Activated naive CD8-positive, alpha-beta T cell treated with anti-CD3 and anti-CD28 coated beads for 36 hours (primary cell): Measurements from ENCODE around the gene SFXN1. TPM values are rescaled to one million over a fixed set of nuclear protein-coding genes. Genes with fewer than 3 reads are reported as not detected.
A peak's percentile ranks its signal among the peaks of the same experiment; 100 is the strongest.

Source experiments
- DNase-seq: peaks from one replicate; pipeline ENCODE4 v3.0.0; 2021
- H3K27ac Mint-ChIP-seq: one replicate; pipeline ENCODE4 v1.8.0; 2022; ENCODE audit warnings: mild to moderate bottlenecking, moderate library complexity, mixed read lengths
- H3K27me3 Mint-ChIP-seq: one replicate; pipeline ENCODE4 v1.8.0; 2022; ENCODE audit warnings: mild to moderate bottlenecking, mixed read lengths
- H3K36me3 Mint-ChIP-seq: one replicate; pipeline ENCODE4 v1.8.0; 2021; ENCODE audit warnings: mild to moderate bottlenecking, mixed read lengths
- H3K4me1 Mint-ChIP-seq: one replicate; pipeline ENCODE4 v1.8.0; 2021; ENCODE audit warnings: mixed read lengths
- H3K4me3 Mint-ChIP-seq: one replicate; pipeline ENCODE4 v1.8.0; 2022; ENCODE audit warnings: mild to moderate bottlenecking, moderate library complexity, mixed read lengths
- H3K9me3 Mint-ChIP-seq: one replicate; pipeline ENCODE4 v1.8.0; 2022; ENCODE audit warnings: mixed read lengths
- total RNA-seq, 2 experiments: library from RNA; stranded (reverse); gene quantifications; one replicate each; pipeline ENCODE4 v1.2.3, GENCODE V29; 2021

The SFXN1 gene
- total RNA-seq, 2 experiments from 2014 or later, result 506 to 523 TPM

DNA sequence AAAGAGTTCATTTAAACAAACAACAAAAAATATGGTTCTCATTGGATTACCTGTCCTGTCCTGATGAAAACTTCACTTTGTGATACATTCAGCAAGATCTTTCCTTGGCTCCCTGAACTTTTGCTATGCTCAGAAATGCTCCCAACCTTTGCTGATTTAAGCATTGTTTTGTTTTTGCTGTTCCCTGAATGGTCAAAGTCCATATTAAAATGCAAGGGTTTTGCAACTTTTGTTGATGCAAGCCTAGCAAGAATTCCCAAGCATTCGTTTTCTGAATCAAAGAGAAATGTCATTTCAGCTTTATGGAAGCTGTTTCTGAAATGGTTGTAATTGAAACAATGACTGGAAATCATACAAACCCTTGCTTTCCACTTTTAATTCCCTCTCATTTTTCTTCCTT is 3.1 kb upstream of the SFXN1 start:
- no peak overlapping the region for H3K27ac Mint-ChIP-seq
- peaks cover 33% of the 10 kb centered on the region for H3K4me1 Mint-ChIP-seq
- H3K4me3 Mint-ChIP-seq, result no peak overlapping the region
- no peak for DNase-seq
- H3K36me3 Mint-ChIP-seq, result peaks cover 15% of the 10 kb centered on the region
- H3K27me3 Mint-ChIP-seq, result no peaks in the 10 kb centered on the region
- no peaks in the 10 kb centered on the region for H3K9me3 Mint-ChIP-seq

DNA sequence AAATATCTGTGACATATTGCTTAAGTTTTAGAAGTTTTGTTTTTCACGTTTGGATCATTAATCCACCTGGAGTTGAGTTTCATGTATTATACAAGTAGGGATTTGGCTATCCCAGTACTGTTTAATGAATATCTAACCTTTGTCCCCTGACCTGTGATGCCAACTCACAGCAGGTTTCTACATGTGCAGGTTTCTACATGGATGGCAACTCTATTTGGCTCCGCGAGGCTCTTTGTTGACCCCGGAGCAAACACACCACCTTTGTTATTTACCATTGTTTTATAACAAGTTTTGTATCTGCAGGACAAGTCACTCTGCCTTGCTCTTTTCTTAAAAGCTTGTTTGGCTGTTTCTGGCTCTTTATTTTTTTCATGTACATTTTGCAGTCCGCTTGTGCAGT is 920 bp upstream of the SFXN1 start:
- H3K4me1 Mint-ChIP-seq, result peaks cover 45% of the 10 kb centered on the region
- peaks cover 35% of the 10 kb centered on the region for H3K36me3 Mint-ChIP-seq
- H3K27ac Mint-ChIP-seq, result no peak overlapping the region
- H3K27me3 Mint-ChIP-seq, result no peaks in the 10 kb centered on the region
- no peak for DNase-seq
- H3K4me3 Mint-ChIP-seq, result no peak overlapping the region
- no peaks in the 10 kb centered on the region for H3K9me3 Mint-ChIP-seq

- peaks cover 50% of the 10 kb centered on the region for H3K4me1 Mint-ChIP-seq
- H3K9me3 Mint-ChIP-seq, result no peaks in the 10 kb centered on the region
- H3K27ac Mint-ChIP-seq, result peak overlapping the region; percentile 81
These were observed 364 bp upstream of the SFXN1 start for GRCh38 chr5:175478008-175478383.

GRCh38 chr5:175479125-175479881 is 943 bp downstream of the SFXN1 start:
- Mint-ChIP-seq H3K27me3 (no peaks in the 10 kb centered on the region), H3K36me3 (peaks cover 53% of the 10 kb centered on the region), H3K4me1 (peaks cover 63% of the 10 kb centered on the region), H3K27ac (peak overlapping the region; percentile 98), H3K4me3 (peak overlapping the region; percentile 96), H3K9me3 (no peaks in the 10 kb centered on the region)
- no peak for DNase-seq

More at GRCh38 chr5:175478008-175478383, 364 bp upstream of the SFXN1 start:
- Mint-ChIP-seq H3K36me3 (peaks cover 40% of the 10 kb centered on the region), H3K27me3 (no peaks in the 10 kb centered on the region), H3K4me3 (peak overlapping the region; percentile 79)
- DNase-seq, result no peak

DNA sequence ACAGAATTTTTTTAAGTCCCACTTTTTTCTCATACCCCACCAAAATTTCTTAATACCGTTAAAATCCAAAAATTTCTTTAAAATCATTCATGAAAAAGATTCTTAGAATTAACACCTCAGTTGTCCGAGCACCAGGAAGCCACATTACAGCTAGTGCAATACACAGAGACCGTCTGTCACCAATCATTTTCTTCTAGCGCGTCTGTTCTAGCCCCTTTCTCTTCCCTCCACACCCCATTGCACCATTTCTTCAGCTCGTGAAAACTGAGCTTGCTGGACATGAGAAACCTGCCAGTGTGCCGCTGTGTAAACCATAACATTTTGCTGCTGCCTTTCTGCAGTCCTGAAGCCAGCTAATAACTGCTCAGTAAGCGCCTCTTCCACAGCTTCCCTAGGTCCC is 5.0 kb downstream of the SFXN1 start:
- Mint-ChIP-seq H3K4me3 (peak overlapping the region; percentile 57), H3K27ac (peak overlapping the region; percentile 86), H3K4me1 (peaks cover 77% of the 10 kb centered on the region), H3K9me3 (no peaks in the 10 kb centered on the region), H3K27me3 (no peaks in the 10 kb centered on the region), H3K36me3 (peaks cover 84% of the 10 kb centered on the region)
- DNase-seq, result no peak

- Mint-ChIP-seq H3K4me3 (peak overlapping the region; percentile 57), H3K36me3 (peaks cover 89% of the 10 kb centered on the region), H3K4me1 (peaks cover 85% of the 10 kb centered on the region), H3K9me3 (no peaks in the 10 kb centered on the region), H3K27ac (peak overlapping the region; percentile 74), H3K27me3 (no peaks in the 10 kb centered on the region)
- no peak for DNase-seq
These were observed 6.0 kb downstream of the SFXN1 start for GRCh38 chr5:175484322-175484721.

DNA sequence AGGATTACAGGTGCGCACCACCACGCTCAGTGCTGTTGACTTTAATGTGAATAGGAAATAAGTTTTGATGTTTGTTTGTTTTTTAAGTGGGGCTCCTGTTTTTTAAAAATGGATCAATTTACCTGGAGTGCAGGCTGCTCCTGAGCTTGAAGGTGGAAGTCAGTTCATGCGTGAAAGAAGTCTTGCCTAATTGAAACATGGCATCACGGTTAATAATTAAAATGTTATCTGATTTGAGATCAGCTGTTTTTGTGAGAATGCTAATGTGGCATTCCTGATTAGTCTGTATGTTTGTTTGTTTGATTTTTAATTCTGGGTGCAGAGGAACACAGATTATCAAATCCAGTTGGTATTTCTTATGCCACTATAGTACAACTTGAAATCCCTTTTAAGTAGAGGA is 6.5 kb downstream of the SFXN1 start:
- Mint-ChIP-seq H3K27ac (peak overlapping the region; percentile 74), H3K4me1 (peaks cover 88% of the 10 kb centered on the region), H3K9me3 (no peaks in the 10 kb centered on the region)

DNA sequence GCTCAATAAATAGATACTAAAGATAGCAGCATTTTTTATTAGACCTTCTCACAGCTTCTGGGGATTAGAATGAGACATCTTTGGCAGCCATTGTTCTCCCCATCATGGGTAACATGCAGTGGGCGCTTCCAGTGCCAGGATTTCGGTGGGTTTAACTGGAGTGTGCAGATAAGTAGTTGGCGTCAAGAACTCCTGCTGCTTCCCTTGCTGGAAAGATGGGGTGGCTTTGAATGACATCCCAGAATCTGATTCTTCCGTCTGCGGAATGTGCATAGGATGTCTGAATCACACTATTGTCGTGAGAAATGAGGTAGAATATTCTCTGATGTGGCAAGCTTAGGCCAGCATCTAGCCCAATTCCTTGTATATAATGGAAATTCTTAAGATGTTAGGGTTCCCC is 7.3 kb downstream of the SFXN1 start:
- H3K27ac Mint-ChIP-seq, result peak overlapping the region; percentile 74
- H3K36me3 Mint-ChIP-seq, result peaks cover 87% of the 10 kb centered on the region
- H3K4me3 Mint-ChIP-seq, result no peak overlapping the region
- DNase-seq, result no peak
- peaks cover 88% of the 10 kb centered on the region for H3K4me1 Mint-ChIP-seq
- H3K9me3 Mint-ChIP-seq, result no peaks in the 10 kb centered on the region
- H3K27me3 Mint-ChIP-seq, result no peaks in the 10 kb centered on the region

More for the DNA sequence above, 6.5 kb downstream of the SFXN1 start:
- Mint-ChIP-seq H3K36me3 (peaks cover 89% of the 10 kb centered on the region), H3K4me3 (peak overlapping the region; percentile 38), H3K27me3 (no peaks in the 10 kb centered on the region)
- no peak for DNase-seq

DNA sequence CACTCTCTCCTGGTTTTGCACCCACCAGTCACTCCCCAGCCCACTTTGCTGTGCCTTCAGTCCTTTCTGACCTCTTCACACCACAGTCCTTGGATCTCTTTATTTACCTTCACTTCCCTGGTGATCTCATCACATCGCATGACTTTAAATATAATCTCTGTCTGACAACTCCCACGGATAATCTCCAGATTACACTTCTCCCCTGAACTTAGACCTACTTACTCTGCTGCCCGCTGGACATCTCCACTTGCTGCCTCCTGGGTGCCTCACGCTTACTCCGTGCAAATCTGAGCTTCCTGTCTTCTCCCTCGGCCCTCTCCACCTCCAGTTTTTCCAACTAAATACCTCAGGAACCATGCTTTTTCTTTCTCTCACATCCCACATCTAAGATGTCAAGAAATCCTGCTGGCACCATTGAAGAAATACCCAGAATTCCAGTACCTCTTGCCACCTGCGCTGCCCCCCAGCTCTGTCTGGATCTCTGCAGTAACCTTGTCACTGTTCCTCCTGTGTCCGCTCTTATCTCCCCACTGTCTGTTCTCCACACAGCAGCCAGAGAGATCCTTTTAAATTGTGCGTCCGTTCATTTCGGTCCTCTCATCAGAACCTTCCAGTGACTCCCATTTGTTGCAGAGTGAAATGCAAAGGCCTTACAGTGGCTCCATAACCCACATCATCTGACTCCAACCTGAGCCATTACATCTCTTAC is 9.3 kb downstream of the SFXN1 start:
- H3K9me3 Mint-ChIP-seq, result no peaks in the 10 kb centered on the region
- peak overlapping the region; percentile 29 for H3K4me3 Mint-ChIP-seq
- peak overlapping the region; percentile 72 for H3K27ac Mint-ChIP-seq
- peaks cover 77% of the 10 kb centered on the region for H3K36me3 Mint-ChIP-seq
- peaks cover 79% of the 10 kb centered on the region for H3K4me1 Mint-ChIP-seq
- DNase-seq, result no peak
- H3K27me3 Mint-ChIP-seq, result no peaks in the 10 kb centered on the region

- no peaks in the 10 kb centered on the region for H3K27me3 Mint-ChIP-seq
- H3K27ac Mint-ChIP-seq, result peak overlapping the region; percentile 64
- no peak for DNase-seq
- H3K4me1 Mint-ChIP-seq, result peaks cover 69% of the 10 kb centered on the region
- peaks cover 72% of the 10 kb centered on the region for H3K36me3 Mint-ChIP-seq
- H3K9me3 Mint-ChIP-seq, result no peaks in the 10 kb centered on the region
- peak overlapping the region; percentile 45 for H3K4me3 Mint-ChIP-seq
These were observed 11.5 kb downstream of the SFXN1 start for GRCh38 chr5:175489693-175490443.

DNA sequence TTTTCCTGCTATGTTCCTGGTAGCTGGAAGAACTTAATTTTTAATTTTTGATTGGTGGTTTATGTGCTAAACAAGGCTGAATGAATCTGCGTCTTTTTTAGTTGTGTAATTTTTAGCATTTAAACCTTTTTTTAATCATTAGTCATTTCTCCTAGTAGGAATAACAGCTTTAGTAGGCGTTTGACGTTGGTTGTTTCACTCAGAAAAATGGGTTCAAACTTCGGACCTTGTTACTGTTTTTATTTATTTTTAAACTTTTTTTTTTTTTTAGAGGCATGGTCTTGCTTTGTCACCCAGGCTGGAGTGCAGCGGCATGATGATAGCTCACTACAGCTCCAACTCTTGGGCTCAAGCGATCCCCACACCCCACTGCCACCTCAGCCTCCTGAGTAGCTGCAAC is 12.9 kb downstream of the SFXN1 start:
- Mint-ChIP-seq H3K27me3 (no peaks in the 10 kb centered on the region), H3K9me3 (no peaks in the 10 kb centered on the region), H3K27ac (no peak overlapping the region), H3K4me3 (no peak overlapping the region), H3K36me3 (peaks cover 66% of the 10 kb centered on the region), H3K4me1 (peaks cover 61% of the 10 kb centered on the region)
- no peak for DNase-seq

- no peaks in the 10 kb centered on the region for H3K9me3 Mint-ChIP-seq
- no peak for DNase-seq
- H3K27me3 Mint-ChIP-seq, result no peaks in the 10 kb centered on the region
- no peak overlapping the region for H3K4me3 Mint-ChIP-seq
- peaks cover 55% of the 10 kb centered on the region for H3K4me1 Mint-ChIP-seq
- H3K36me3 Mint-ChIP-seq, result peaks cover 63% of the 10 kb centered on the region
- H3K27ac Mint-ChIP-seq, result no peak overlapping the region
These were observed 14.9 kb downstream of the SFXN1 start for GRCh38 chr5:175493260-175493659.

GRCh38 chr5:175493726-175494125 is 15.4 kb downstream of the SFXN1 start:
- DNase-seq, result no peak
- Mint-ChIP-seq H3K36me3 (peaks cover 60% of the 10 kb centered on the region), H3K27me3 (no peaks in the 10 kb centered on the region)

GRCh38 chr5:175494264-175495183 is 16.2 kb downstream of the SFXN1 start:
- Mint-ChIP-seq H3K4me3 (peak overlapping the region; percentile 0), H3K4me1 (peaks cover 49% of the 10 kb centered on the region), H3K27ac (peak overlapping the region; percentile 64), H3K27me3 (no peaks in the 10 kb centered on the region), H3K36me3 (peaks cover 58% of the 10 kb centered on the region), H3K9me3 (no peaks in the 10 kb centered on the region)
- DNase-seq, result no peak

More at GRCh38 chr5:175493726-175494125, 15.4 kb downstream of the SFXN1 start:
- Mint-ChIP-seq H3K4me3 (no peak overlapping the region), H3K27ac (peak overlapping the region; percentile 9), H3K9me3 (no peaks in the 10 kb centered on the region), H3K4me1 (peaks cover 50% of the 10 kb centered on the region)
